HG02623 (cell line): ENCODE results near the gene CYP26C1.

Experiments used
- ATAC-seq: cut with Tn5 transposase; IDR thresholded peaks from one replicate; pipeline ENCODE4 v1.9.1; 2021; ENCODE audit warnings: moderate library complexity; ENCODE audit not compliant: unreplicated experiment

Gene CYP26C1, protein sequence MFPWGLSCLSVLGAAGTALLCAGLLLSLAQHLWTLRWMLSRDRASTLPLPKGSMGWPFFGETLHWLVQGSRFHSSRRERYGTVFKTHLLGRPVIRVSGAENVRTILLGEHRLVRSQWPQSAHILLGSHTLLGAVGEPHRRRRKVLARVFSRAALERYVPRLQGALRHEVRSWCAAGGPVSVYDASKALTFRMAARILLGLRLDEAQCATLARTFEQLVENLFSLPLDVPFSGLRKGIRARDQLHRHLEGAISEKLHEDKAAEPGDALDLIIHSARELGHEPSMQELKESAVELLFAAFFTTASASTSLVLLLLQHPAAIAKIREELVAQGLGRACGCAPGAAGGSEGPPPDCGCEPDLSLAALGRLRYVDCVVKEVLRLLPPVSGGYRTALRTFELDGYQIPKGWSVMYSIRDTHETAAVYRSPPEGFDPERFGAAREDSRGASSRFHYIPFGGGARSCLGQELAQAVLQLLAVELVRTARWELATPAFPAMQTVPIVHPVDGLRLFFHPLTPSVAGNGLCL

DNA sequence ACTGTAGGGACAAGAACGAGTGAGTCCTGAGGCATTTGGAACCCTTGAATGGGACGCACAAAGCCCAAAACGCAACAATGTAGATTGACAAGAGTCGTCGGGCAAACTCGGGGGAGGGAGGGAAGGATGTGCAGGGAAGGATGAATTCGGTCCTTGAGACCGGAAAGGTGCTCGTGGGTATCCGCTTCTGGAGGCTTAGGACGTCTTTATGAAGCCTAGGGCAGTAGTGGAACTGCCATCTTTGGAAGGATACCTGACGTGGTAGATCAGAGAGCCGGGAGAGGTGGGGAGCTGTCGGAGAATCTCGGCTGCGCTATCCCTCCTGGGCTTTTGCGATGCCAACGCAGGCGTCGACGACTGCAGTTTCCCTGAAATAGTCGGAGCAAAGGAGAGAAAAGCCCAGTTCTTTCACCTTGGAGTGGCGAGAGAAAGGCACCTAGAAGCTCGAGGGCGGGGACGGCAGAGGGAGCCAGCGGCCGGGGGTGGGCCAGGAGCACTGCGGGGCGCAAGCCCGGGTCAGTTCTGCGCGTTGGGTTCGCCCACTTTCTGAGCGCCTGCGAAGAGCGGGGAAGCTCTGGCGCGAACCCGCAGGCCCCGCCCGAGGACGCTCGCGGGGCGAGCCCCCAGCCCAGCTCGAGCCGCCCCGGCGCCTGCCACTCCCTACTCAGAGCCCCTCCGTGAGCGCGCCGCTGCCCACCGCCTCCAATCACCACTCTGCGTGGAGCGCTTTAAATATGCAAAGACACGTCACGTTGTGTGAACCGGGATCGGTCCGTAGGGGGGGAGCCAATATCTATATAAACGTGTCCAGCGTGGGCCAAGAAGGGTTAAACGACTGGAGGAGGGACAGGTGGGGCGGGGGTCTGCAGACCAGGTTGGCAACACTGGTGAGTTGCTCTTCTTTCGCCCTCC is at the start of gene CYP26C1:
CYP26C1 (plus strand) TSS at position 824 of the 912 bp plus-strand sequence. CDS start 466 bp downstream, outside the sequence.
- ATAC-seq, result no peak

DNA sequence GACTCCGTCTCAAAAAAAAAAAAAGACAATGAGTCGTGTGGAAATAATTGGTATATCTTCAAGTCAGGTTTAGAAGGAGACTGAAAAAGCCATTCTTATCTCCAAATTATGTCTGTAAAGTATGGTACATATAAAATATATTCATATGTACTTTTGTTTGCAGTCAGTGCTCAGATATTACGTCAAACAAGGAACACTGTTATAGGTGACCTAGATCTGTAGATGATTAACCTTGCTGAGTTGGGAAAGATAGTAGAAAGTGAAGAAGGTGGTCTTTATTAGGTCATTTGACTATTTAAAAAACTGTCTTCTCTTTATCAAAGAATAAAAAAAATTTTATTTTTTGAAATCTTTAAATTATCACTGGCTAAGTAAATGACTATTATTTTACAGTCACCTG is 44.9 kb upstream of the CYP26C1 start:
- no peak for ATAC-seq

DNA sequence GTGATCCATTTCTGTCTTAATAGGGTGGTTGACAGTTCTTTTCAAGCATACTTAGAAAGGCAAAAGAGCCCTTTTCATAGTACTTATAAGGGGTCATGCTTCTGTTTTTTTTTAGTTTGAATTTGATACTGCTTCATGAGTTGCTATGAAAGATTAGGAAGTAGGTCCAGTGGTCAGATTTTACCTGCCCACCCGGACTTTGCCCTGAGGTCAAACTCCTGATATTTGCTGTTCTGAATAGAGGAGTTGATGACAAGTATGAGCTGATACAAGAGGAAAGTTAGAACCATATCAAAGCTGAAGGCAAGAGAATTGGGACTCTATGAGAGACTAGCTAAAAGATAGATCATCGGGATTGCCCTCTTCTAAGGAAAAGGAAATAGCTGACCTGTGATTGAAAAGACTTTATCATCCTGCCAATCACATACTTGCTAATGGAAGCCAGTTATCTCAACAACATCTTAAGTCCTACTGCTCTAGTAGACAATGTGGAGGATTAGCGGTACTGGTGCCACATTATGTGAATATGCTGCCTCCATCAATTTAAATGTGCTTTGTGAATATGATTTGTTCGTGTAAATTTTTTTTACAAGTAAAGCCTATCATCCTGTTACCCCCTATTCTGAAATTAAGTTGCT is 37.5 kb upstream of the CYP26C1 start:
- ATAC-seq, result no peak

DNA sequence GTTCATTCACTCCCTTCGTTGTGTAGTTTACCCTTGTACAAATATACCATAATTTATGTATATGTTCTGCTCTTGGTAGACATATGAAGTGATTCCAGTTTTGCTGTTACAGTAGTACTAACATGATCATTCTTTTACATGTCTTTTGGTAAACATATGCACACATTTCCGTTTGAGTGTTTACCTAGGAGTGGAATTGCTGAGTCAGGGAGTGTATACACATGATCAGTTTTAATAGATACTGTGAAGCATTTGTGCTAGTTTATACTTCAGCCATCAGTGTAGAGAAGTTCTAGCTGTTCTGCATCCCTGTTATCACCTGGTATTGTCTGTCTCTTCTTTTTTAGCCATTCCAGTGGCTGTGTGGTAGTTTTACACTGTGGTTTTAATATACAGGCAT is 34.5 kb upstream of the CYP26C1 start:
- ATAC-seq, result no peak

DNA sequence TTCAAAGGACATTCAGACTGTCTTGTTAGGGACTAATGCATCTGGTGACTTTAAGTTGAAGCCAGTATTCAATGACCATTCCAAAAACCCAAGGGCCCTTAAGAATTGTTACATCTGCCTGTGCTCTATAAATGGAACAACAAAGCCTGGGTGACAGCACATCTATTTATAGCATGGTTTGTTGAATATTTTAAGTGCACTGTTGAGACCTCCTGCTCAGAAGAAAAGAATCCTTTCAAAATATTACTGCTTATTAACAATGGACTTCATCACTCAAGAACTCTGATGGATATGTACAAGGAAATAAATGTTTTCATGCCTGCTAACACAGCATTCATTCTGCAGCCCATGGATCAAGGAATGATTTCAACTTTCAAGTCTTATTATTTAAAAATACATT is 33.1 kb upstream of the CYP26C1 start:
- no peak for ATAC-seq

DNA sequence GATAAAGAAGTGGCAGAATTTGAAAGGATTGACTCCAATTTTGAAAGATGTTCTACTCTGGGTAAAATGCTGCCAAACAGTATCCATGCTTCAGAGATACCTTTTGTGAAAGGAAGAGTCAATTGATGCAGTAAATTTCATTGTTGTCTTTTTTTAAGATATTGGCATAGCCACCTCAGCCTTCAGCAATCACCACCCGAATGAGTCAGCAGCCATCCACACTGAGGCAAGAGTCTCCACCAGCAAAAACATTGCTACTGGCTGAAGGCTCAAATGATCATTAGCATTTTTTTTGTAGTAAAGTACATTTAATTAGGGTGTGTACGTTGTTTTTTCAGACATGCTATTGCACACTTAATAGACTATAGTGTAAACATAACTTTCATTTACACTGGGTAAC is 31.7 kb upstream of the CYP26C1 start:
- no peak for ATAC-seq

DNA sequence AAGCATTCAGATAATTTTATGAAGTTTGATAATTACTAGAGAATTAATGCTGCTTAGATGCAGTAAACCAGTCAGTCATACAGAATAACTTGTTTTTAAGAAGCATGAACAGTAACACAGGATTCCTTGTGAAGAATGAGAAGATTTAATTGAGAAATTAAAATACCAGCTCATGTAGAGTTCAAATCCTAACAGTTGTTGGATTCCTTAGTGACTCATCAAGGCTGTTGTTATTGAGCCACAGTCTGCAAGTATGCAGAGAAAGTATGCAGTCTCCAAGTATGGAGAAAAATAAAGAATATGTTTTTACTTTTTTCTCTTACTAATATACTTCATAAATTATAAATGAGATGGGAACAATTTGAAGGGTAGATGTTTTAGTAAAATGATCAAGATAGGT is 30.2 kb upstream of the CYP26C1 start:
- ATAC-seq, result no peak

DNA sequence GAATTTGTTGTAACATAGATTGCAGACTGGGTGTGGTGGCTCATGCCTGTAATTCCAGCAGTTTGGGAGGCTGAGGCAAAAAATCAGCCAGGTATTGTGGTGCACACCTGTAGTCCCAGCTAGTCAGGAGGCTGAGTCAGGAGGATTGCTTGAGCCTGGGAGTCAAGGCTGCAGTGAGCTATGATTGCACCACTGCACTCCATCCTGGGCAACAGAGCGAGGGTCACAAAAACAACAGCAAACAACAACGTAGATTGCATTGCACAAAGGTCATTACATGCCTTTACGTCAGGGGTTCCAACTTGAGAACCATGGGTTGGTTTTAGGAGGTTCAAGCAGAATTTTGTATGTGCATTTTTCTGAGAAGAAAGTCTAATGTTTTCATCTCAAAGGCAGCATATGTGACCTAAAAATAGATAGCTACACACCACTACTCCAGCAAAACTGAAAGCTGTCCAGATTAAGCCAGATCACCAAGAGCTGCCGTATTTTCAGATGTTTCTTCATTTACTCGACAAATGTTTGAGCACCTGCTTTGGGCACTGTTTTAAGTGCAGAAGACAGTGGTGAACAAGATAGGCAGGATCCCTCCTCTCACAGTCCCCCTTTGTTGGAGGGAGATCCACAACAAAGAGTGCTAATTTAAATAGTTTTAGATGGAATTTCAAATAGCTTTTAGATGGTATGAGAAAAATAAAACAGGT is 28.3 kb upstream of the CYP26C1 start:
- no peak for ATAC-seq

DNA sequence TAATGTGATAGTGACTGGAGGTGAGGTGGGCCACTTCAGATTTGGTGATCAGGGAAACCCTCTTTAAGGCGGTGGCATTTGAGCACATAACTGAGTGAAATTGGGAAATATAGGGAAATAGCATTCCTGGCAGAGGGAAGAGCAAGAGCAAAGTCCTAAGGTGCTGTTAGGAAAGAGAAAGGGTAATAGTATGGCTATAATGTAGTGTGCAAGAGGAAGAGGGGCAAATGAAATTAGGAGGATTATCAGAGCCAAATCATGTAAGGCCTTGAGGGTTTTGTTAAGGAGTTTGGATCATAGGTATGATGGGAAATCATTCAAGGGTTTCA is 27.8 kb upstream of the CYP26C1 start:
- ATAC-seq, result no peak

DNA sequence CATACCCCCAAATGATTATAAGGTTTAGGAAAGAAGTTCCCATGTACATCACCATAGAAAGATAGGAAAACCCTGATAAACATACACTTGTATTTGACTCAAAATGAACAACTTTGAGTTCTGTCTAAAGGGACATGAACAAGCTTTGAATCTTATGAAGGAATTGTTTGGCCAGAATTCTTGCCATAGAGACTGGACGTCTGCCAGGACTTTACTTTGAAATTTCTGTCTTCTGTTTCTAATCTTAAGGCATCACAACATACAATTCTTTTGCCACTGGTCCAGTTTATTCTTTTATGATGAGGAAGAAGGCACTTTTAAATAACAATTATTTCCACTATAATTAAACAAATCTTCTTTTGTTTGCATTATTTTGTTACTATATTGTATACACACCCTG is 26.2 kb upstream of the CYP26C1 start:
- ATAC-seq, result no peak

DNA sequence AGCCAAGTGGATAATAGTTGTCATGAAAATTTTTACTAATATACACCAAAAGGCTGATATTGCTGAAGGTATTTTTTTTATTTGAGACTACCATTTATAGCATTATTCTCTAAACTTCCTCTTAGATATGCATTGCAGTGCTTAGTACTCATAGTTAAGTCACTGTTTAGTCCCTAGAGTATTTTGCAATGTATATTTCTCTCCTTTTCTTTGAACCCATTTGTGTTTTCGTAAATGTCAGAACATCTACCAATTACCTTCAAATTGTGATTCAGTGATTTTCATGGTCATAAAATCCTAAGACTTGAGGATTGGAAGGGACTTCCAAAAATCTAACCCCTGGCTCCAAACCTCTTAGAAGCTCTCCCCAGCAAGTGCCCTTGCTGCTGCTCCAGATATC is 21.5 kb upstream of the CYP26C1 start:
- no peak for ATAC-seq

DNA sequence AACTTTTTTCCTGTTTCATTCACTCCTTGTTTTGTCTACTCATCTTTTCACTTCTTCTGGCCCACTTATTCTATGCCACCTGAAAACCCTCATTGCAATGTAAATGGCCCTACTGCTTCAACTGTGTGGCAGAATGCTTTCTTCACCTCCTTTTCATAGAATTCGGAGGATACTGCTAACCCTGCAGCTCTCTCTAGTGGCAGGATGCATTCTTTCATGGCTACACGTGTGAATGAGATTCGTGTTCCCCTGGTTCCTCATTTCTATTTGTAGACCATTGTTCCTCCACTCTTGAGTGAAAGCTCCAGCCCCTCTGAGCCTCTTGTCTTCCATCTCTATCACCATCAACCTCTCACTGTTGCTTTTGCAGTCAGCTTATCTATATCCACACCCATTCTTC is 20.9 kb upstream of the CYP26C1 start:
- ATAC-seq, result no peak

DNA sequence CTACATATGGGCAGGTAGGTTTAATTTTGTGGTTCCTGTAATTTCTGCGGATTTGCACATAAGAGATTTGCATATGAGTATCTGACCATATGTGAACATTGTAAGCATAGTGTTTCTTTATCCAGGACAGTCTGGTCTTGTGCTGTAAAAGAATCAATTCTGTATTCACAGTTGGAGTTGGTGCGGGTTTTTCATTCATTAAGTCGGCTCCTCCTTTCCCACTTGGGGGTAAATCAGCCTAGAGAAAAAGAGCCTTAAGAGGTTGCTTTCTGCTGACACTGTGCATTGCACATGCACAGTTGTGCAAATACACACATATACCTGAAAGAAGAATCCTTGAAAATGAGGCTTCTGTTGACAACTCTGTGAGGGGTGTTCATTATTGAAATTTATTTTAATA is 6.1 kb upstream of the CYP26C1 start:
- no peak for ATAC-seq

DNA sequence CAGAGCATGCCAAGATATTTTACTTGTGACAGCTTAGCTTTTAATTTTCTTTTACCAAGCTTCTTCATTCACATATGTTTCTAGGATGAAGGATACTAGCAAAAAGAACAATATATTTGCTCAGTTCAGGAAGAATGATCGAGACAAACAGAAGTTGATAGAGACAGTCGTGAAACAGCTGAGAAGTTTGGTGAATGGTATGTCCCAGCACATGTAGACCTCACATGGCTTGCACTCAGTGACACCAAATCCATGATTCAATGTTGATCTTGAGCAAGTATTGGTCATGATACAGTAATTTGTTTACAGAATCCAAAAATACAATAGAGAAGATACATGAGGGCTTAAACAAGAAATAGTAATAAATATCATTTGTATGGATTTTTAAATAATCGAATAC is 2.5 kb upstream of the CYP26C1 start:
- ATAC-seq, result no peak

DNA sequence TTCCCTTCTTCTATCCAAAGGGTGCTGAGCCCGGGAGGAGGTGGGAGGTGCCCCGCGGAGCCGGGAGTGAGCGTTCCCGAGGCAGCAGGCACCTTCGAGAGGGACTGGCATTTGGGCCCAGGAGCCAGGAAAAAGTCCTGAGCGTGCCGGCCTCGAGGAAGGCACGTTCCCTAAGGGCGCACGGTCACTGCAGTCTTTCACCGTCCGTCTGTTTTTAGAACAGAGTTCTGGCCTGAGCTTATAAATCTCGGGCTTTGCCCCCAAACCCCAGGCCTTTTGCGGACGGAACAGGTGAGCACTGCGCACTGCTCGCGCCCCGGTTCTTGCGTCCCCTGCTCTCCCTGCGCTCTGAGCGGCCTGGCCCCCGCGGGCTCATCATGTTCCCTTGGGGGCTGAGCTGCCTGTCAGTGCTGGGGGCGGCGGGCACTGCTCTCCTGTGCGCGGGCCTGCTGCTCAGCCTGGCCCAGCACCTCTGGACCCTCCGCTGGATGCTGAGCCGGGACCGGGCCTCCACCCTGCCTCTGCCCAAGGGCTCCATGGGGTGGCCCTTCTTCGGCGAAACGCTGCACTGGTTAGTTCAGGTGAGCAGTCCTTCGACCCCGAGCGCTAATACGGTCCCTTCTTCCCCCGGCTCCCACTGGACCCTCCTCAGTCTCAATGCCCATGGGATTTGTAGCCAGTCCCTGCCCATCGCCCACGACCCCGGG is 442 bp downstream of the CYP26C1 start:
- no peak for ATAC-seq

DNA sequence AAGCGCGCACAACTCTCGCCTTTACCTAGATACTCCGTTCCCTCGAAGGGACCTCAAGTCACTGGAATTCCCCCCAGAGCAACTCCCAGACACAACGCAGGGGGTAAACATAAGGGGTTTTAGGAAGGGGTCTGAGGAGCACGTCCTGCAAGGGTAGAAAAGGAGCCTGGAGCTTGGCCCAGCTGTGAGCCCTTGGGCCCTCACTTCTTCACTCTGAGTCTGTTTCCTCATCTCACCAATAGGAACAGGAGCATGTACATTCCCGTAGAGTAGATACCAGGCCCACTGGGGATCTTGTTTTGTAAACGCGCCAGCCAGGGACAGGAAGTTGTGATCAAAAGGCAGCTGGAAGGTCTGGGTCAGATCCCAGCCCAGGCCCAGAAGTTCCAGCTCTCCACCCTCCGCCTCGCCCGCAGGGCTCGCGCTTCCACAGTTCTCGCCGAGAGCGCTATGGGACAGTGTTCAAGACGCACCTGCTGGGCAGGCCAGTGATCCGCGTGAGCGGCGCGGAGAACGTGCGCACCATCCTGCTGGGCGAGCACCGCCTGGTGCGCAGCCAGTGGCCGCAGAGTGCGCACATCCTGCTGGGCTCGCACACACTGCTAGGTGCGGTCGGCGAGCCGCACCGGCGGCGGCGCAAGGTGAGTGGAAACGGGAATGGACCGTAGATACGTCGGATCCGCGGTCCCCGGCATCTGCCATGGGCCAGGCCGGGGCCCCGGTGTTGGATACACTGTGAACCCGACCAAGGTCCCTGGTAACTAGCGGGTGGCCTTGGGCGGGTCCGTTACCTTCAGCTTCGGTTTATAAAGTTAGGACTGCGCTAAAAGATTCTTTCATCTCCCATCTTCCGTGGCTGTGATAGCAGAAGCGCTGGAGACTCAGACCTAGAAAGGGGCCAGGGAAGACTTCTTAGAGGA is 1.3 kb downstream of the CYP26C1 start:
- ATAC-seq, result no peak

DNA sequence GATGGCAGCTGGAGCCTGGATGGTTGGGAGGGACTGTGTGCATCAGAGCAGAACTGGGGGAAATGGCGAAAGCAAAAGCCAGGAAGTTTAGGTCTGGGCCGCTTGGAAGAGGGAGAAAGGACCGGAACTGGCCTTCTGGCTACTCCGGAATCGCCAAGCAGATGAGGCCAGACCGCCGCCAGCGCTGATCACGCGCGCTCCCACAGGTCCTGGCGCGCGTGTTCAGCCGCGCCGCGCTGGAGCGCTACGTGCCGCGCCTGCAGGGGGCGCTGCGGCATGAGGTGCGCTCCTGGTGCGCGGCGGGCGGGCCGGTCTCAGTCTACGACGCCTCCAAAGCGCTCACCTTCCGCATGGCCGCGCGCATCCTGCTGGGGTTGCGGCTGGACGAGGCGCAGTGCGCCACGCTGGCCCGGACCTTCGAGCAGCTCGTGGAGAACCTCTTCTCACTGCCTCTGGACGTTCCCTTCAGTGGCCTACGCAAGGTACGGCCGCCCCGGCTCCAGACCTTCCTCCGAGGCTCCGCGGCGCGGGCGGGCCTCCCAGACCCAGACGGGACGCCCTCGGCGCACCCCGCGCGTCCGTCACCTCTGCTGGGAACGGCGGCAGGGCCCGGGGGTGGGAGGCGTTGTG is 2.0 kb downstream of the CYP26C1 start:
- ATAC-seq, result no peak

DNA sequence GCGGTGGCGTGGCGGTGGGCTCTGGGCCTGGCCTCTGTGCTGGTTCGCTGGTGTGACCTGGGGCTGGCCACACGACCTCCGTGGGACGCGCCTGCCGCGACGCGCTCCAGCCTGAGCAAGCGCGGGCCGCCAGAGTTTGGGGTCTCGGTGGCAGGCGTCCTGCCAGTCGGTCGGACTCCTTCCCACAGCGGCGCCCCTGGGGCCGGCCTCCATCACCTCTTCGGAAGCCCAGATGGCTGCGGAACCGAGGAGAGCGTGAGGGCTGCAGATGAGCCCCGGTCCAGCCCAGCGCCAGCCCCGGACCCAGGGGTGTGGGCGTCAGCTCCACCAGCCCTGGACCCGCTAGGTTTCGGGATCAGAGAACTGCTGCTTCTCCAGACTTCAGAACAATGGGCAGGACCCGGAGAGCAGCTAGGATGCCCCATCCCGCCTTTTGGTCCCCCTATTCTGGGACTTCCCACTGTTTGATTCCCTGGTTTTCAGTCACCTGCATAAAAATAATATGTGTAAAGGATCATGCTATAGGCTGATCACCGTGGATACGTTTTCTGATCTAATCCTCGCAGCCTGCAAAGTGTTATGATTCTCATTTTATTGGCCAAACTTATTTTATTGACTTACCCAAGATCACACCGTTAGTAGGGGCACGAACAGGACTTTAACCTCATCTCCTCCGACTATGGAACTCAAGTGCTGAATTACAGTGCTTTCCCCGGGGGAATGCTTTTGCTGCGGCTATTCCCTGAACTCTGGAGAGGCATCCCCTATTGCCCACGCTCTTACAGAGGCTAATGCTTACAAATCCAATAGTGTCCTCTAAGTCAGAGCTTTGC is 2.8 kb downstream of the CYP26C1 start:
- no peak for ATAC-seq
